NCI-H82 (cell line): ENCODE data around the gene PNPO.

Source experiments
- DNase-seq: peaks from one replicate; lab custom pipeline; 2025; lab: John Stamatoyannopoulos, UW

The PNPO gene

GRCh38 chr17:47998044-47998443, 56.7 kb downstream of the PNPO start:
- peak; percentile 95 for DNase-seq
